ENCODE results near the gene BORCS5. TPM values are rescaled to one million over a fixed set of nuclear protein-coding genes. Genes with fewer than 3 reads are reported as not detected.

Gene BORCS5
- total and polyA plus RNA-seq, 2 of the 8 experiments (the other 6 are each of a cell fraction or from before 2014, with no cell fraction given), result 8.3 to 17.4 TPM

DNA sequence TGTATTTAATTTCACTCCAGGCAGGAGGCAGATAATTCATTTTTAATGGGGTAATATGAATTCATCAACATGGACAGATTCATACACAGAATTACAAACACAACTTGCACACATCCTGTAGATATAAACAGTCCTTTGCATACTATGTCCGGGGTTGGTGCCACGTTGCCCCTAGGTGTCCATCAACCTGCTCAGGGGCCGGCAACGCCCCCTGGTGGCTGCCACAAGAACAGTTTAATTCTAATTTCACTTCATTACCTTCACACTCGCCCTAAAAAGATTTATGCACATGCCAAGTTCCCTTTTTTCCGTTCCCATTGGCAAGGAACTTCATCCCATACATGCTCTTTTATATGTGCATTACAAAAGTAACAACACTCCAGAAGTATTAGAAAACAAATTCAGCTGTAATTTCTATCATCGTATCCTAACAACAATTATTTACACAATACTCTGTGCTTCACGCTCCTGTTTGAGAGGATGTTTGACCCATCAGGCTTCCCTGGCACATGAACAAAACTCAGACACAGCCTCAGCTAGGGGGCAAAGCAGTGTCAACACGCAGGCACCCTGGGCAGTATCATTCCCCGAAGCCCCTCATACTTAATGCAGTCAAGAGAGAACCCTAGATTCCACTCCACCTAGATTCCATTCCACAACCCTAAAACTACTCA is 22.4 kb upstream of the BORCS5 start:
- CTCF ChIA-PET (ENCODE audit: partially characterized antibody), result interaction anchor here (0.6 to 6.1 kb wide), 24 partner anchors 8 to 331 kb away, joined by 3 to 38 read pairs (median 4); partner anchors contain the start of genes BORCS5 and MANSC1
- Histone ChIP-seq H2BK120ac (replicated peaks; ENCODE audit: low read depth, low read length) (no peak overlapping the region), H3K4me3 (ENCODE audit: extremely low read depth in 1 of 4, insufficient read depth in 2 of 4, low read depth in 3 of 4, low read length in 4 of 4) (no peak overlapping the region), H3K9ac (replicated peaks in 1 of 4; ENCODE audit: extremely low read depth in 1 of 4, low read depth in 3 of 4, low read length in 3 of 4) (no peak overlapping the region), H2AK5ac (ENCODE audit: low read depth, low read length) (no peak overlapping the region), H4K20me1 (replicated peaks in 1 of 2; ENCODE audit: control insufficient read depth in 1 of 2, insufficient read depth in 2 of 2, low read length in 2 of 2) (no peaks in the 10 kb centered on the region), H3K56ac (replicated peaks; ENCODE audit: insufficient read length, low read depth, low read length) (no peak overlapping the region), H2AFZ (ENCODE audit: low read length) (no peak overlapping the region), H3K23me2 (ENCODE audit: low read depth, low read length) (no peaks in the 10 kb centered on the region; the same call in 1 of the 2 replicates), H2BK5ac (ENCODE audit: low read depth, low read length) (no peak overlapping the region), H3K23ac (ENCODE audit: insufficient read length) (no peak overlapping the region), H4K8ac (ENCODE audit: extremely low read depth, insufficient read depth, low read length) (no peak overlapping the region), H4K91ac (replicated peaks; ENCODE audit: insufficient read length, low read length) (no peak overlapping the region), H3K27me3 (replicated peaks in 1 of 4; ENCODE audit: control insufficient read depth in 3 of 4, extremely low read depth in 1 of 4, insufficient read depth in 3 of 4, low read length in 3 of 4) (no peaks in the 10 kb centered on the region), H2BK12ac (ENCODE audit: low read depth, low read length) (peak overlapping the region; percentile 84; the same call in 1 of the 2 replicates), H3K36me3 (ENCODE audit: control insufficient read depth in 2 of 4, insufficient read depth in 4 of 4, low read length in 3 of 4) (no peaks in the 10 kb centered on the region; a peak in 1 of 8 replicates), H3K4ac (replicated peaks; ENCODE audit: insufficient read length, low read depth, low read length) (no peak overlapping the region), H3K4me1 (replicated peaks in 1 of 4; ENCODE audit: control insufficient read depth in 3 of 4, insufficient read depth in 4 of 4, low read length in 3 of 4) (peaks cover 4 to 11% (median 9%) of the 10 kb centered on the region in 4 experiments; a peak in 4 of 7 replicates), H3K9me3 (ENCODE audit: insufficient read depth in 2 of 2, low read depth in 1 of 2, low read length in 1 of 2) (no peaks in the 10 kb centered on the region), H4K5ac (ENCODE audit: insufficient read length, low read depth, low read length) (no peak overlapping the region), H3K79me2 (ENCODE audit: control insufficient read depth in 1 of 2, insufficient read depth in 2 of 2, low read length in 2 of 2) (no peaks in the 10 kb centered on the region), H3K79me1 (ENCODE audit: low read depth, low read length) (no peaks in the 10 kb centered on the region), H3K4me2 (ENCODE audit: insufficient read depth in 1 of 2, low read depth in 2 of 2, low read length in 2 of 2) (no peak overlapping the region), H2BK20ac (ENCODE audit: low read length) (no peak overlapping the region), H3K18ac (ENCODE audit: extremely low read depth, low read length) (no peak overlapping the region), H2BK15ac (ENCODE audit: low read length) (0 out of 2 replicates have a peak overlapping the region, but pooled peaks have one; percentile 25), H3K14ac (ENCODE audit: insufficient read length) (no peak overlapping the region), H3K27ac (ENCODE audit: low read depth, low read length) (no peak overlapping the region)
- no peak for FAIRE-seq
- DNase-seq (ENCODE audit: low read depth in 1 of 2, low spot score in 2 of 2), result peak in 1 of 2 experiments; percentile 69
- TF ChIP-seq, protein P1, sequence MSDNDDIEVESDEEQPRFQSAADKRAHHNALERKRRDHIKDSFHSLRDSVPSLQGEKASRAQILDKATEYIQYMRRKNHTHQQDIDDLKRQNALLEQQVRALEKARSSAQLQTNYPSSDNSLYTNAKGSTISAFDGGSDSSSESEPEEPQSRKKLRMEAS (IDR thresholded peaks at IDR 0.05), result peak; percentile 34; the same call in 1 of the 2 replicates
- TF ChIP-seq GTF2F1 (IDR thresholded peaks at IDR 0.05; ENCODE audit: borderline replicate concordance, low read depth, low read length) (no peak), CBX8 (IDR thresholded peaks at IDR 0.05; ENCODE audit: borderline replicate concordance, low read depth, low read length) (no peak), EGR1 (IDR thresholded peaks at IDR 0.05; ENCODE audit: borderline replicate concordance, low read depth, low read length) (no peak), CTCF (IDR thresholded peaks at IDR 0.05; ENCODE audit: control extremely low read depth in 1 of 3, insufficient read depth in 1 of 3, low read depth in 1 of 3, low read length in 3 of 3) (peak; percentile 82 to 87 (median 85)), RAD21 (IDR thresholded peaks at IDR 0.05 in 1 of 2, conservative IDR thresholded peaks at IDR 0.05 in 1 of 2; ENCODE audit: low read depth in 2 of 2, low read length in 2 of 2) (peak; percentile 77 to 80)
- WGBS, 2 experiments (ENCODE audit: extremely low coverage in 1 of 2, insufficient coverage in 1 of 2, insufficient read length in 1 of 2, insufficient replicate concordance in 2 of 2, low coverage in 1 of 2, low lambda C conversion rate in 2 of 2, missing lambda C conversion rate in 1 of 2), result 41% methylated on average over 10 of the region's 10 CpGs; no CpG with 5 or more reads in 1 of the 2 experiments
- POLR2A ChIA-PET (ENCODE audit: partially characterized antibody), result interaction anchor here (1.6 to 2.6 kb wide), 2 partner anchors 15 to 67 kb away, joined by 3 to 8 read pairs; partner anchors contain the start of genes LRP6 and MANSC1
